ENCODE measurements around the gene IGDCC3. TPM values are rescaled to one million over a fixed set of nuclear protein-coding genes. Genes with fewer than 3 reads are reported as not detected.

The IGDCC3 gene
- total RNA-seq, 1 experiment from 2014 or later = 0.32 TPM

DNA sequence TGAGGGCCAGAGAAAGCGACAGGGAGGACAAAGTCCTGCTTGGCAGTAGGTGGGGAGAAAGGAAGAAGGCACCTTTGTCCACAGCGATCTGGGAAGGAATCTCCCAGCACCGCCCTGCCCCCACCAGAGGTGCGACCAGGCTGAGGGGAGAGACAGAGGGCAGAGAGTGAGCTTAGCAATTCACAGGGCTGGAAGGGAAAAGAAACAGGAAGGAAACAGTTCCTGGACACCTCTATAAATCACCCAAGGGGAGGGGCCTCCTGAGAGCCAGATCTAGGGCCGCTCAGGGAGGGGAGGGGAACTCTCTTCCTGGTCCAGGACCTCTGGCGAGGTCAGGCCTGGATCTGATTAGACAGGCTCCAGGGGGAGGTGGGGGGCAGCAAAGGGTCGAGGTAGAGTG lies 37.9 kb downstream of the IGDCC3 start:
- Histone ChIP-seq H3K4me3 (ENCODE audit: low read depth, low read length, poor library complexity, severe bottlenecking) (no peak overlapping the region), H3K36me3 (ENCODE audit: insufficient read depth, low read length, poor library complexity, severe bottlenecking) (no peaks in the 10 kb centered on the region), H3K27ac (ENCODE audit: low read depth, low read length, poor library complexity, severe bottlenecking) (no peak overlapping the region), H3K9me3 (ENCODE audit: low read depth, low read length, poor library complexity, severe bottlenecking) (no peaks in the 10 kb centered on the region), H3K27me3 (replicated peaks; ENCODE audit: insufficient read depth, low read depth, low read length, poor library complexity) (no peaks in the 10 kb centered on the region), H3K4me1 (ENCODE audit: insufficient read depth, low read length, poor library complexity, severe bottlenecking) (peaks cover 20% of the 10 kb centered on the region)
- DNase-seq (ENCODE audit: low spot score) = no peak
- no TSS peak for BruUV-seq (replicated peaks)
- intact Hi-C loops (cut with micrococcal nuclease; ENCODE audit: unreplicated experiment) = no loop called here
- TF ChIP-seq EZH2 (IDR thresholded peaks at IDR 0.05; ENCODE audit: borderline replicate concordance, low read depth, low read length, poor library complexity, severe bottlenecking) = no peak
- TF ChIP-seq CTCF (conservative IDR thresholded peaks at IDR 0.05; ENCODE audit: low read depth, low read length) = no peak
- POLR2A ChIA-PET (ENCODE audit: low non-redundant PET) = no interaction called here
- CTCF ChIA-PET = no interaction called here

GRCh38 chr15:65339416-65339815 lies 38.4 kb downstream of the IGDCC3 start:
- Histone ChIP-seq H3K27ac (ENCODE audit: low read depth, low read length, poor library complexity, severe bottlenecking) (no peak overlapping the region), H3K9me3 (ENCODE audit: low read depth, low read length, poor library complexity, severe bottlenecking) (no peaks in the 10 kb centered on the region), H3K4me1 (ENCODE audit: insufficient read depth, low read length, poor library complexity, severe bottlenecking) (peaks cover 20% of the 10 kb centered on the region), H3K27me3 (replicated peaks; ENCODE audit: insufficient read depth, low read depth, low read length, poor library complexity) (no peaks in the 10 kb centered on the region), H3K4me3 (ENCODE audit: low read depth, low read length, poor library complexity, severe bottlenecking) (no peak overlapping the region), H3K36me3 (ENCODE audit: insufficient read depth, low read length, poor library complexity, severe bottlenecking) (no peaks in the 10 kb centered on the region)
- ChIA-PET CTCF (no interaction called here), POLR2A (ENCODE audit: low non-redundant PET) (no interaction called here)
- BruUV-seq (replicated peaks) = no TSS peak
- no peak for DNase-seq (ENCODE audit: low spot score)
- intact Hi-C loops (cut with micrococcal nuclease; ENCODE audit: unreplicated experiment) = no loop called here
- TF ChIP-seq CTCF (conservative IDR thresholded peaks at IDR 0.05; ENCODE audit: low read depth, low read length) (no peak), EZH2 (IDR thresholded peaks at IDR 0.05; ENCODE audit: borderline replicate concordance, low read depth, low read length, poor library complexity, severe bottlenecking) (no peak)

- ChIA-PET POLR2A (ENCODE audit: low non-redundant PET) (no interaction called here), CTCF (no interaction called here)
- no peak overlapping the region for H3K27ac ChIP-seq (ENCODE audit: low read depth, low read length, poor library complexity, severe bottlenecking)
- no TSS peak for BruUV-seq (replicated peaks)
- TF ChIP-seq EZH2 (IDR thresholded peaks at IDR 0.05; ENCODE audit: borderline replicate concordance, low read depth, low read length, poor library complexity, severe bottlenecking) (no peak), CTCF (conservative IDR thresholded peaks at IDR 0.05; ENCODE audit: low read depth, low read length) (no peak)
- no peaks in the 10 kb centered on the region for H3K27me3 ChIP-seq (replicated peaks; ENCODE audit: insufficient read depth, low read depth, low read length, poor library complexity)
- no peak for DNase-seq (ENCODE audit: low spot score)
- intact Hi-C loops (cut with micrococcal nuclease; ENCODE audit: unreplicated experiment) = no loop called here
- H3K36me3 ChIP-seq (ENCODE audit: insufficient read depth, low read length, poor library complexity, severe bottlenecking) = no peaks in the 10 kb centered on the region
- H3K4me1 ChIP-seq (ENCODE audit: insufficient read depth, low read length, poor library complexity, severe bottlenecking) = peaks cover 20% of the 10 kb centered on the region
- no peaks in the 10 kb centered on the region for H3K9me3 ChIP-seq (ENCODE audit: low read depth, low read length, poor library complexity, severe bottlenecking)
- no peak overlapping the region for H3K4me3 ChIP-seq (ENCODE audit: low read depth, low read length, poor library complexity, severe bottlenecking)
These were observed 39.0 kb downstream of the IGDCC3 start for GRCh38 chr15:65338823-65339222.

All from A673 (cell line).